Breast epithelium (tissue), 3 donors: ENCODE results near the gene LRRC58.

ENCODE experiments used
- CTCF ChIP-seq, 3 donors: fragments of 450-650 bp; IDR thresholded peaks; one replicate each; pipeline ENCODE4 v1.5.1; 2016 to 2017; ENCODE audit warnings: antibody characterized with exemption in 3 of 3, mild to moderate bottlenecking in 3 of 3, moderate library complexity in 3 of 3
- POLR2AphosphoS5 ChIP-seq, 3 donors: sonication (generic); formaldehyde crosslinking; IDR thresholded peaks; one replicate each; pipeline ENCODE4 v1.6.1; 2017; ENCODE audit warnings: antibody characterized with exemption in 3 of 3

- TF ChIP-seq CTCF (IDR thresholded peaks at IDR 0.05) (no peak), POLR2AphosphoS5 (IDR thresholded peaks at IDR 0.05) (no peak)
Measured at GRCh38 chr3:120300971-120301370, 48.2 kb downstream of the LRRC58 start.
